Transverse colon (tissue), 4 donors: ENCODE data around the gene VRTN. TPM values are rescaled to one million over a fixed set of nuclear protein-coding genes. Genes with fewer than 3 reads are reported as not detected.
A peak's percentile ranks its signal among the peaks of the same experiment; 100 is the strongest.

ENCODE experiments used
- DNase-seq: peaks from one replicate; pipeline ENCODE4 v3.0.0-alpha.2; 2019
- H3K27ac ChIP-seq, 4 donors: fragments of 200-600 bp; sonication (generic); 2 replicates each; pipeline ENCODE4 v1.5.1; 2016 to 2018; ENCODE audit warnings: inconsistent platforms in 4 of 4
- H3K27me3 ChIP-seq: fragments of 200-600 bp; sonication (generic); 2 replicates; pipeline ENCODE4 v1.5.1; 2017; ENCODE audit warnings: inconsistent platforms
- H3K36me3 ChIP-seq, 4 donors: fragments of 200-600 bp; sonication (generic); 2 replicates each; pipeline ENCODE4 v1.5.1; 2017 to 2019; ENCODE audit warnings: inconsistent platforms in 4 of 4
- H3K4me1 ChIP-seq, 4 donors: fragments of 200-600 bp; sonication (generic); 2 replicates each; pipeline ENCODE4 v1.5.1; 2017 to 2020; ENCODE audit warnings: inconsistent platforms in 4 of 4
- H3K4me3 ChIP-seq, 4 donors: fragments of 200-600 bp; sonication (generic); 1 replicate in 1 of 4; 2 replicates in 3 of 4; pipeline versions ENCODE4 v1.5.1 to v1.6.1; 2017 to 2019; ENCODE audit warnings: inconsistent platforms in 4 of 4
- H3K9me3 ChIP-seq, 2 donors: fragments of 200-600 bp; sonication (generic); 2 replicates each; pipeline ENCODE4 v1.5.1; 2017 to 2019; ENCODE audit warnings: inconsistent platforms in 2 of 2
- EP300 ChIP-seq: sonication (generic); formaldehyde crosslinking; IDR thresholded peaks from one replicate; pipeline ENCODE4 v1.6.1; 2017; ENCODE audit warnings: antibody characterized with exemption, low read depth
- POLR2A ChIP-seq: fragments of 450-650 bp; IDR thresholded peaks from one replicate; pipeline ENCODE4 v1.6.1; 2016; ENCODE audit warnings: antibody characterized with exemption, mild to moderate bottlenecking, moderate library complexity
- POLR2AphosphoS5 ChIP-seq, 3 donors: sonication (generic); formaldehyde crosslinking; IDR thresholded peaks; one replicate each; pipeline ENCODE4 v1.6.1; 2016; ENCODE audit warnings: antibody characterized with exemption in 3 of 3
- WGBS, 2 donors: methylation state at CpG; one replicate each; pipeline ENCODE4 v1.1.5; 2018; ENCODE audit warnings: low coverage in 1 of 2; 5-methylcytosine and 5-hydroxymethylcytosine counted together
- in situ Hi-C, 4 donors: fragments of 200-750 bp; cut with MboI; loops; one replicate each; pipeline versions ENCODE4 v1.15.0 to v1.15.1; 2017; ENCODE audit warnings: low sequenced_read_pairs in 3 of 4, low pct_ligation_motif_present in 1 of 4, low pct_unique_long_range_greater_than_20kb in 1 of 4
- intact Hi-C: fragments of 100-400 bp; cut with DNase I; formaldehyde crosslinking; loops from one replicate; pipeline ENCODE4 v1.15.1; 2023; ENCODE audit warnings: low total_unique reads
- total RNA-seq, 4 donors: library from RNA; depleted of rRNA; stranded (reverse); fragments of >200 nt; gene quantifications; one replicate each; pipeline ENCODE4 v1.1.0, GENCODE V29; 2016
- TF ChIP-seq, protein P1 (sequence below), 5 experiments: fragments of 200-600 bp in 3 of 5; fragments of 450-650 bp in 2 of 5; sonication (generic) in 3 of 5; IDR thresholded peaks; 1 replicate in 2 of 5; 2 replicates in 3 of 5; pipeline ENCODE4 v1.5.1; 2016 to 2017; ENCODE audit warnings: antibody characterized with exemption in 5 of 5, inconsistent platforms in 3 of 5, mild to moderate bottlenecking in 2 of 5, moderate library complexity in 1 of 5

The VRTN gene, protein sequence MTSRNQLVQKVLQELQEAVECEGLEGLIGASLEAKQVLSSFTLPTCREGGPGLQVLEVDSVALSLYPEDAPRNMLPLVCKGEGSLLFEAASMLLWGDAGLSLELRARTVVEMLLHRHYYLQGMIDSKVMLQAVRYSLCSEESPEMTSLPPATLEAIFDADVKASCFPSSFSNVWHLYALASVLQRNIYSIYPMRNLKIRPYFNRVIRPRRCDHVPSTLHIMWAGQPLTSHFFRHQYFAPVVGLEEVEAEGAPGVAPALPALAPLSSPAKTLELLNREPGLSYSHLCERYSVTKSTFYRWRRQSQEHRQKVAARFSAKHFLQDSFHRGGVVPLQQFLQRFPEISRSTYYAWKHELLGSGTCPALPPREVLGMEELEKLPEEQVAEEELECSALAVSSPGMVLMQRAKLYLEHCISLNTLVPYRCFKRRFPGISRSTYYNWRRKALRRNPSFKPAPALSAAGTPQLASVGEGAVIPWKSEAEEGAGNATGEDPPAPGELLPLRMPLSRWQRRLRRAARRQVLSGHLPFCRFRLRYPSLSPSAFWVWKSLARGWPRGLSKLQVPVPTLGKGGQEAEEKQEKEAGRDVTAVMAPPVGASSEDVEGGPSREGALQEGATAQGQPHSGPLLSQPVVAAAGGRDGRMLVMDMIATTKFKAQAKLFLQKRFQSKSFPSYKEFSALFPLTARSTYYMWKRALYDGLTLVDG
- not detected for total RNA-seq

DNA sequence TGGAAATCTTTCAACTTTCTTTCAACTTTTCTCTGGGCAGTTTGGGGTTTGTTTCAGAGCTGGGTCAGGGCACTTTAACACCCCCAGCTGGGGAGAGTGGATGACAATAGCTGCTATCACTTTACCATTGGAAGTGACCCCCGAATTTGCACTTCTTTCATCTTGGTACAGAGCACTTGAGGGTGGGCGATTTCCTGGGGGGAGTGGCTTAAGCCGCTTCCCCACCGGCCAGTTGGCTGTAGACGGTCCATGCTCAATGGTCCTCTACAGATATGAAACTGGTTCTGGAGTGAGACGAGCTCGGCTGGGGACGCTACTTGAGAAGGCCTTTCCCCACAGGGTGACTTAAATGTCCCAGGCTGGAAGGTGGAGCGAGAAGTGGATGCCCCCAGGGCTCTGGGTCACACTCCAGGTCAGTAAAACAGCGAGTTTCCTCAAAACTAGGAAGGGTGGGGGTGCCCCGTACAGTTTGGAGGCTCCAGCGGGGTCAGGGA is at the start of gene VRTN:
TSS of gene VRTN (plus strand) at position 231 of the 494 bp plus-strand sequence. CDS start 8,313 bp downstream, outside the sequence.
- Histone ChIP-seq H3K4me3 (no peak within 1 kb of the TSS), H3K36me3 (no peaks in the 10 kb centered on the region), H3K4me1 (peaks cover 0 to 9% (median 7%) of the 10 kb centered on the region in 4 donors), H3K27me3 (peaks cover 14% of the 10 kb centered on the region), H3K27ac (no peak within 1 kb of the TSS), H3K9me3 (no peaks in the 10 kb centered on the region)
- no peak for TF ChIP-seq POLR2A
- TF ChIP-seq, protein P1, sequence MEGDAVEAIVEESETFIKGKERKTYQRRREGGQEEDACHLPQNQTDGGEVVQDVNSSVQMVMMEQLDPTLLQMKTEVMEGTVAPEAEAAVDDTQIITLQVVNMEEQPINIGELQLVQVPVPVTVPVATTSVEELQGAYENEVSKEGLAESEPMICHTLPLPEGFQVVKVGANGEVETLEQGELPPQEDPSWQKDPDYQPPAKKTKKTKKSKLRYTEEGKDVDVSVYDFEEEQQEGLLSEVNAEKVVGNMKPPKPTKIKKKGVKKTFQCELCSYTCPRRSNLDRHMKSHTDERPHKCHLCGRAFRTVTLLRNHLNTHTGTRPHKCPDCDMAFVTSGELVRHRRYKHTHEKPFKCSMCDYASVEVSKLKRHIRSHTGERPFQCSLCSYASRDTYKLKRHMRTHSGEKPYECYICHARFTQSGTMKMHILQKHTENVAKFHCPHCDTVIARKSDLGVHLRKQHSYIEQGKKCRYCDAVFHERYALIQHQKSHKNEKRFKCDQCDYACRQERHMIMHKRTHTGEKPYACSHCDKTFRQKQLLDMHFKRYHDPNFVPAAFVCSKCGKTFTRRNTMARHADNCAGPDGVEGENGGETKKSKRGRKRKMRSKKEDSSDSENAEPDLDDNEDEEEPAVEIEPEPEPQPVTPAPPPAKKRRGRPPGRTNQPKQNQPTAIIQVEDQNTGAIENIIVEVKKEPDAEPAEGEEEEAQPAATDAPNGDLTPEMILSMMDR (IDR thresholded peaks at IDR 0.05): no peak
- DNase-seq: no peak
- in situ Hi-C loops (no loop called here), intact Hi-C loops (no loop called here)
- 63 to 100% methylated on average over 1 to 12 of the region's 12 CpGs for WGBS, 2 donors

DNA sequence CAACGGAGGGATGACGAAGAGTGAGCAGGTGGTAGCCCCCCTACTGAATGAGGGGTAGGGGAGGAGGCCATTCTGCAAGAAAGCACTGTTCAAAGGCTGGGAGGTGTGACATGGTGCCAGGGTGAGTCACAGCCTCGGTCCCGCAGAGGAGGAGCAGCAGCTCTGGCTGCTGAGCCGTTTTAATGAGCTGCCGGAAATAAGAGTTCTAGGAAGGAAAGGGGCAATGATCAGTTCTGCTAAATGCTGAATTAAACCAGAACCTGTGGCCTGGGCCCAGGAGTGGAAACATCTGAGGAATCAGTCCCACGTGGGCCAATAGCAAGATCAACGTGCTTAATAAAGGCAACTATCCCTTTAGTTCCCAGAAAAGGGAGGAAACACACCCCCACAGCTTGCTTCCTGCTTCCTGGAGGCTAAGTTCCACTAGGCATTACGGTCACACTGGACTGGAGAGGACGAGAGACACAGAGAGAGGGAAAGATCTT is 49.2 kb upstream of the VRTN start:
- Histone ChIP-seq H3K36me3 (peaks cover 0 to 38% (median 6%) of the 10 kb centered on the region in 4 donors), H3K27me3 (no peaks in the 10 kb centered on the region), H3K4me1 (peaks cover 4 to 25% (median 9%) of the 10 kb centered on the region in 4 donors), H3K27ac (peak overlapping the region in 1 of 4 donors; percentile 29), H3K9me3 (no peaks in the 10 kb centered on the region), H3K4me3 (no peak overlapping the region)
- TF ChIP-seq, protein P1 (IDR thresholded peaks at IDR 0.05): no peak
- TF ChIP-seq EP300 (no peak), POLR2A (no peak), POLR2AphosphoS5 (IDR thresholded peaks at IDR 0.05) (no peak)
- DNase-seq: no peak
- in situ Hi-C loops (no loop called here), intact Hi-C loops (no loop called here)
- 75 to 78% methylated on average over 8 to 10 of the region's 10 CpGs for WGBS, 2 donors

DNA sequence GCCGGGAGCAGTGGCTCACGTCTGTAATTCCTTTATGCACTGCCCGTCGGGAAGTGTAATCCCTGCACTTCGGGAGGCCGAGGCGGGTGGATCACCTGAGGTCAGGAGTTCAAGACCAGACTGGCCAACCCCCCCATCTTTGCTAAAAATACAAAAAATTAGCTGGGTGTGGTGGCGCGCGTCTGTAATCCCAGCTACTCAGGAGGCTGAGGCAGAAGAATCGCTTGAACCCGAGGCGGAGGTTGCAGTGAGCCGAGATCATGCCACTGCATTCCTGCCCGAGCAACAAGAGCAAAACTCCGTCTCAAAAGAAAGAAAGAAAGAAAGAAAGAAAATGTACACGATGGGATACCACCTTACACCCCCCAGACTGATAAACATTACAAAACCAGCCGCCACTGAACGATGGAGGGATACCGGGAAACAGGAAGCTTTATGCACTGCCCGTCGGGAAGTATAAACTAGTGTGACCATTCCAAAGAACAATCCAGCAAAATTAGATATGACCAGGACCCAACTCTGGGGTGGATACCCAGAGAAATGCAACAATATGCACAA is 46.6 kb upstream of the VRTN start:
- Histone ChIP-seq H3K4me1 (peaks cover 4 to 23% (median 9%) of the 10 kb centered on the region in 4 donors), H3K36me3 (peaks cover 0 to 26% (median 5%) of the 10 kb centered on the region in 4 donors), H3K27me3 (no peaks in the 10 kb centered on the region), H3K4me3 (peak overlapping the region in 3 of 4 donors; percentile 67 to 98 (median 84)), H3K27ac (peak overlapping the region; percentile 86 to 94 (median 89)), H3K9me3 (no peaks in the 10 kb centered on the region)
- intact Hi-C loops (no loop called here), in situ Hi-C loops (no loop called here)
- 31 to 39% methylated on average over 14 to 22 of the region's 22 CpGs for WGBS, 2 donors
- DNase-seq: no peak
- TF ChIP-seq, protein P1 (IDR thresholded peaks at IDR 0.05): no peak
- no peak for TF ChIP-seq POLR2AphosphoS5 (IDR thresholded peaks at IDR 0.05)

DNA sequence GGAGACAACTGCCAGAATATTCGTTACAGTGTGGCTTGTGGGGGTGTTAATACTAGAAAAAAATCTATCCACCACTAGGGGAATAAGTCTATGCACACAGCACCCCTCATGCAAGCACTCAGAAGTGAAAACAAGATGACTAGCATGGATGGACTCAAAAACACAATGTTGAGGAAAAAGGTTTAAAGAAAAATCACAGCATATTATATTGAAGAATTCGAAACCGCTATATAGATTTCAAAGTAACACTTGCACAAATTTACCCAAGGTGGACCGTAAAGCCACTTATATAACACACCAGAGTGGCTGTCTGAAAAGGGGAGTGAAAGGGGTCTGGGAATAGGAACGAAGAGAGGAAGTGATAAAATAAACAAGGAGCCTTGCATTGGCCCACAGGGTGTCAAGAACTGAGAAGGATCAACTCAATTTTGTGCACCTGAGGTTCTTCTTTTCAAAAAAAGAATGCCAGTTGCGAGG is 46.1 kb upstream of the VRTN start:
- intact Hi-C loops (no loop called here), in situ Hi-C loops (no loop called here)
- Histone ChIP-seq H3K27me3 (no peaks in the 10 kb centered on the region), H3K4me3 (peak overlapping the region; percentile 67 to 98 (median 88)), H3K27ac (peak overlapping the region; percentile 86 to 94 (median 89)), H3K4me1 (peaks cover 4 to 23% (median 9%) of the 10 kb centered on the region in 4 donors), H3K9me3 (no peaks in the 10 kb centered on the region), H3K36me3 (peaks cover 0 to 22% (median 3%) of the 10 kb centered on the region in 4 donors)
- DNase-seq: no peak
- 1 to 2% methylated on average over 6 of the region's 6 CpGs for WGBS, 2 donors
- TF ChIP-seq, protein P1 (IDR thresholded peaks at IDR 0.05): peak; percentile 44 to 72 (median 53)
- TF ChIP-seq POLR2A: no peak
